ENCODE measurements around the gene OAT. TPM values are rescaled to one million over a fixed set of nuclear protein-coding genes. Genes with fewer than 3 reads are reported as not detected.

Gene OAT
- total RNA-seq, 6 experiments from 2014 or later: 5.2 to 43.8 (median 20.1) TPM

DNA sequence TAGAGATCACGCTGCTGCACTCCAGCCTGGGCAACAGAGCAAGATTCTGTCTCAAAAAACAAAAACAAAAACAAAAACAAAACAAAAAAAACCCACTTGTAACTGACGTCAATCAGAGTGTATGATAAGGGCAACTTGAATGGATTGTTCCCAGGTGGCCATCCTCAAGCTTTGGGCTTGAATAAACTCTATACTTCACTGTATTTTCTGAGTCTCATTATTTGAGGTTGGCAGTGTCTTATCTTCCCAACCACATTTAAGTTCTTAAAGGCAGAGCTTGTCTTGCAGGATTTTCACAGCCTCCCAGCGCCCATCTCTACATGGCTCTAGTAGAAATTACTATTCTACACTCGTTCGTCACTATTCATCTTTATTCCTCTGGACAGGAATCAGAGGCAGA is 5.1 kb upstream of the OAT start:
- TF ChIP-seq, protein P1, sequence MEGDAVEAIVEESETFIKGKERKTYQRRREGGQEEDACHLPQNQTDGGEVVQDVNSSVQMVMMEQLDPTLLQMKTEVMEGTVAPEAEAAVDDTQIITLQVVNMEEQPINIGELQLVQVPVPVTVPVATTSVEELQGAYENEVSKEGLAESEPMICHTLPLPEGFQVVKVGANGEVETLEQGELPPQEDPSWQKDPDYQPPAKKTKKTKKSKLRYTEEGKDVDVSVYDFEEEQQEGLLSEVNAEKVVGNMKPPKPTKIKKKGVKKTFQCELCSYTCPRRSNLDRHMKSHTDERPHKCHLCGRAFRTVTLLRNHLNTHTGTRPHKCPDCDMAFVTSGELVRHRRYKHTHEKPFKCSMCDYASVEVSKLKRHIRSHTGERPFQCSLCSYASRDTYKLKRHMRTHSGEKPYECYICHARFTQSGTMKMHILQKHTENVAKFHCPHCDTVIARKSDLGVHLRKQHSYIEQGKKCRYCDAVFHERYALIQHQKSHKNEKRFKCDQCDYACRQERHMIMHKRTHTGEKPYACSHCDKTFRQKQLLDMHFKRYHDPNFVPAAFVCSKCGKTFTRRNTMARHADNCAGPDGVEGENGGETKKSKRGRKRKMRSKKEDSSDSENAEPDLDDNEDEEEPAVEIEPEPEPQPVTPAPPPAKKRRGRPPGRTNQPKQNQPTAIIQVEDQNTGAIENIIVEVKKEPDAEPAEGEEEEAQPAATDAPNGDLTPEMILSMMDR (IDR thresholded peaks at IDR 0.05): no peak
- no peak for TF ChIP-seq POLR2A (IDR thresholded peaks at IDR 0.05)
- Histone ChIP-seq H3K27me3 (no peaks in the 10 kb centered on the region), H3K4me1 (peaks cover 0 to 11% (median 2%) of the 10 kb centered on the region in 4 donors), H3K4me3 (no peak overlapping the region), H3K9me3 (no peaks in the 10 kb centered on the region), H3K27ac (no peak overlapping the region), H3K36me3 (no peaks in the 10 kb centered on the region)
- intact Hi-C loops (cut with DNase I): no loop called here
- ATAC-seq (no peak), DNase-seq (no peak)
- WGBS (ENCODE audit: insufficient coverage, low coverage, low lambda C conversion rate, missing lambda C conversion rate): 73% methylated on average over 5 of the region's 5 CpGs

DNA sequence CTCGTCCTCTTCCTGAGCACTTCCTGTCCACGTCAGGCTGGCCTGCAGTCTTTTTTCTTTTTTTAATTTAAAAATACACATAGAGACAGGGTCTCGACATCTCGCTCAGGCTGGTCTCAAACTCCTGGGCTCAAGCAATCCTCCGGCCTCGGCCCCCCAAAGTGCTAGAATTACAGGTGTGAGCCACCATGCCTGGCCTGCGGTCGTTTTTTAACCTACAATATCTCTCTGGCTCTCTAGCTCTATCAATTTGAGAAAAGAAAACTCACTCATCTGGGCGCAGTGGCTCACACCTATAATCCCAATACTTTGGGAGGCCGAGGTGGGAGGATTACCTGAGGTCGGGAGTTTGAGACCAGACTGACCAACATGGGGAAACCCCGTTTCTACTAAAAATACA is 4.0 kb upstream of the OAT start:
- no peak overlapping the region for H3K27ac ChIP-seq
- no peak for ATAC-seq
- WGBS (ENCODE audit: insufficient coverage, low coverage, low lambda C conversion rate, missing lambda C conversion rate): 75% methylated on average over 6 of the region's 12 CpGs
- H3K4me1 ChIP-seq: peaks cover 0 to 13% (median 2%) of the 10 kb centered on the region in 4 donors
- intact Hi-C loops (cut with DNase I): no loop called here
- TF ChIP-seq, protein P1 (IDR thresholded peaks at IDR 0.05): no peak
- no peak for TF ChIP-seq POLR2A (IDR thresholded peaks at IDR 0.05)
- no peaks in the 10 kb centered on the region for H3K27me3 ChIP-seq
- no peak overlapping the region for H3K4me3 ChIP-seq
- no peaks in the 10 kb centered on the region for H3K9me3 ChIP-seq
- H3K36me3 ChIP-seq: no peaks in the 10 kb centered on the region
- DNase-seq: no peak

DNA sequence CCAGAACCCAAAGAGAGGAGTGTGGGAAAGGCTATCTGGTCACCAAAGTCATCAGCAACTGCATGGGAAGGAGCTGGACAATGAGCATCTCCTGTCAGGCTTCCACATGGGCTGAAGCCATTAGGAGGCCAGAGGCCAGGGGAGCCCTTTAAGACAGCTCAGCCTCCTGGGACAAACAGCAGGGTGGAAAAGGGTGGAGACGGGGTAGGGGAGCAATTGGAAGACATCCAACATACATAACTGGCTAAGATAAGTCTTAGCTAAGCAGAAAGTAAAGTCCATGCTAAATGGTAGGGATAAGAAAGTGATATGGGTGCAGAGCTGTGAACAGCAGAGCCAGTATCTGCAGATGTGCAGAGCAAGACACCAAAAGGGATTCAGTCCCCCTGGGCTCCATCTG is 1.5 kb upstream of the OAT start:
- Histone ChIP-seq H3K9me3 (no peaks in the 10 kb centered on the region), H3K4me1 (peaks cover 0 to 27% (median 0%) of the 10 kb centered on the region in 4 donors), H3K36me3 (no peaks in the 10 kb centered on the region), H3K4me3 (no peak overlapping the region), H3K27ac (no peak overlapping the region), H3K27me3 (no peaks in the 10 kb centered on the region)
- no peak for DNase-seq
- 33% methylated on average over 1 of the region's 1 CpG for WGBS (ENCODE audit: insufficient coverage, low coverage, low lambda C conversion rate, missing lambda C conversion rate)
- ATAC-seq: no peak
- intact Hi-C loops (cut with DNase I): no loop called here
- TF ChIP-seq POLR2A (IDR thresholded peaks at IDR 0.05): no peak
- TF ChIP-seq, protein P1 (IDR thresholded peaks at IDR 0.05): no peak

DNA sequence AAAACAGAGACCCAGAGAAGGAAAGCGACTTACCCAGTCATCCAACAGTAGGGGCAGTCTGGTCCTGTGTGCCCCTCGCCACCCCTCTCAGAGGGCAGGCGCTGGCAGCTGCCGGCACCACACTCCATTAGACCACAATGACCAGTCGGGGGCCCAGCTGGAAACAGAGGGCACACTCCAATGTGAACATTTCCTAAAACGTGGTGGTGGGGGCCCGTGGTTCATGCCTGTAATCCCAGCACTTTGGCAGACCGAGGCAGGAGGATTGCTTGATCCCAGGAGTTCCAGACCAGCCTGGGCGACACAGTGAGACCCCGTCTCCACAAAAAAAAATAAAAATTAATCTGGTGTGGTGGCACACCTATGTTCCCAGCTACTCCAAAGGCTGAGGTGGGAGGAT is 912 bp upstream of the OAT start:
- ATAC-seq: no peak
- H3K4me1 ChIP-seq: peaks cover 0 to 23% (median under 1%) of the 10 kb centered on the region in 4 donors
- no peaks in the 10 kb centered on the region for H3K27me3 ChIP-seq
- H3K36me3 ChIP-seq: no peaks in the 10 kb centered on the region
- TF ChIP-seq, protein P1 (IDR thresholded peaks at IDR 0.05): no peak
- TF ChIP-seq POLR2A (IDR thresholded peaks at IDR 0.05): no peak
- no peak overlapping the region for H3K4me3 ChIP-seq
- H3K27ac ChIP-seq: no peak overlapping the region
- no peak for DNase-seq
- intact Hi-C loops (cut with DNase I): no loop called here
- 83% methylated on average over 1 of the region's 10 CpGs for WGBS (ENCODE audit: insufficient coverage, low coverage, low lambda C conversion rate, missing lambda C conversion rate)
- H3K9me3 ChIP-seq: no peaks in the 10 kb centered on the region
